Kidney (tissue), 14 donors: Measurements from ENCODE around the gene NINJ1. TPM values are rescaled to one million over a fixed set of nuclear protein-coding genes. Genes with fewer than 3 reads are reported as not detected.

Experiments
- DNase-seq, 5 donors: peaks; one replicate each; pipeline ENCODE4 v3.0.0-alpha.2; 2013 to 2020
- FAIRE-seq: peaks from 2 replicates; lab custom pipeline; 2012; peaks lifted over from hg19 to GRCh38; lab: Jason Lieb, UNC
- H3K27ac ChIP-seq, 2 donors: one replicate each; pipeline ENCODE4 v1.7.0; 2013; ENCODE audit warnings: low read depth in 2 of 2, low read length in 2 of 2, inconsistent platforms in 1 of 2
- H3K27me3 ChIP-seq: one replicate; pipeline ENCODE4 v1.7.1; 2013; ENCODE audit warnings: low read length, inconsistent platforms; ENCODE audit not compliant: control insufficient read depth, insufficient read depth
- H3K36me3 ChIP-seq, 3 donors: one replicate each; pipeline versions ENCODE4 v1.7.0 to v1.7.1; 2013; ENCODE audit warnings: low read length in 3 of 3, control low read depth in 1 of 3, inconsistent platforms in 1 of 3; ENCODE audit not compliant: insufficient read depth in 3 of 3, control insufficient read depth in 2 of 3
- H3K4me1 ChIP-seq, 3 donors: one replicate each; pipeline versions ENCODE4 v1.7.0 to v1.7.1; 2013; ENCODE audit warnings: low read length in 3 of 3, inconsistent platforms in 1 of 3, low read depth in 1 of 3; ENCODE audit not compliant: control insufficient read depth in 2 of 3, insufficient read depth in 2 of 3
- H3K4me3 ChIP-seq, 3 donors: one replicate each; pipeline versions ENCODE4 v1.7.0 to v1.8.1; 2013; ENCODE audit warnings: low read length in 3 of 3, control low read depth in 1 of 3, inconsistent platforms in 1 of 3
- H3K9ac ChIP-seq, 3 donors: one replicate each; pipeline versions ENCODE4 v1.7.0 to v1.7.1; 2013; ENCODE audit warnings: low read length in 3 of 3, control low read depth in 1 of 3, inconsistent platforms in 1 of 3
- H3K9me3 ChIP-seq, 3 donors: one replicate each; pipeline versions ENCODE4 v1.7.0 to v1.7.1; 2013; ENCODE audit warnings: low read length in 3 of 3, control low read depth in 1 of 3, inconsistent platforms in 1 of 3; ENCODE audit not compliant: control insufficient read depth in 2 of 3, insufficient read depth in 1 of 3
- intact Hi-C: fragments of 100-400 bp; cut with DNase I; formaldehyde crosslinking; loops from one replicate; pipeline ENCODE4 v1.11.1; 2022
- polyA plus RNA-seq: library from polyadenylated mRNA; stranded (reverse); fragments of 350-450 nt; fragmentation: Illumina TruSeq; extraction: RNeasy Lipid Tissue Mini Kit (QIAGEN cat#74804); gene quantifications from one replicate; pipeline ENCODE4 v1.2.3, GENCODE V29; 2014; ENCODE audit warnings: low read depth, low replicate concordance; ENCODE audit not compliant: insufficient read depth
- total RNA-seq: library from RNA; stranded (reverse); fragmentation: NEBNext Ultra II Directional; extraction: Animal tissue kit (Norgen Biotek cat#: 25700); gene quantifications from one replicate; pipeline ENCODE4 v1.2.1, GENCODE V29; 2021
- TF ChIP-seq, protein P1 (sequence below): IDR thresholded peaks from 3 replicates; pipeline ENCODE4 v1.5.1; 2012; ENCODE audit warnings: mild to moderate bottlenecking, moderate library complexity, borderline replicate concordance; ENCODE audit not compliant: insufficient read depth; ENCODE audit errors: extremely low read depth
- donor health status: control.
- donor health status: control.
- donor health status: control.
- donor health status: control.
- donor health status: control.
- donor health status: DM: yes; HTN: yes; CAD: no.
- donor health status: Normal renal cell carcinoma (clear cell type).

NINJ1 gene
- total and polyA plus RNA-seq, 2 donors from 2014 or later, result 56.3 to 149 TPM

DNA sequence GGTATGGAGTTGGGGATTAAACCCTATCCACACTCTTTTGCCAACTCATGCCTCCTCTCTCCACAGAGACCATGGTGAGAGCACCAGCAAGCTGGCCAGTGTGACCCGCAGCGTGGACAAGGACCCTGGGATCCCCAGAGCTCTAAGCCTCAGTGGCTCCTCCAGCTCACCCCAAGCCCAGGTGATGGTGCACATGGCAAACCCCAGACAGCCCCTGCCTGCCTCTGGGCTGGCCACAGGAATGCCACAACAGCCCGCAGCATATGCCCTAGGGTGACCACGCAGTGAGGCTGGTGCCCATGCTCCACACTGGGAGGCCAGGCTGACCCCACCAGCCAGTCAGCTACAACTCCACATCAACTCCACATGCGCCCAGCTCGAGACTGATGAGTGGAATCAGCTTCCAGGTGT lies 49.6 kb downstream of the NINJ1 start:
- Histone ChIP-seq H3K27ac (no peak overlapping the region), H3K36me3 (no peaks in the 10 kb centered on the region), H3K9ac (no peak overlapping the region), H3K4me1 (no peaks in the 10 kb centered on the region), H3K9me3 (no peaks in the 10 kb centered on the region), H3K4me3 (no peak overlapping the region), H3K27me3 (no peaks in the 10 kb centered on the region)
- intact Hi-C loops, result no loop called here
- peak in 3 of 5 donors; percentile 8 to 60 (median 22) for DNase-seq
- TF ChIP-seq, protein P1, sequence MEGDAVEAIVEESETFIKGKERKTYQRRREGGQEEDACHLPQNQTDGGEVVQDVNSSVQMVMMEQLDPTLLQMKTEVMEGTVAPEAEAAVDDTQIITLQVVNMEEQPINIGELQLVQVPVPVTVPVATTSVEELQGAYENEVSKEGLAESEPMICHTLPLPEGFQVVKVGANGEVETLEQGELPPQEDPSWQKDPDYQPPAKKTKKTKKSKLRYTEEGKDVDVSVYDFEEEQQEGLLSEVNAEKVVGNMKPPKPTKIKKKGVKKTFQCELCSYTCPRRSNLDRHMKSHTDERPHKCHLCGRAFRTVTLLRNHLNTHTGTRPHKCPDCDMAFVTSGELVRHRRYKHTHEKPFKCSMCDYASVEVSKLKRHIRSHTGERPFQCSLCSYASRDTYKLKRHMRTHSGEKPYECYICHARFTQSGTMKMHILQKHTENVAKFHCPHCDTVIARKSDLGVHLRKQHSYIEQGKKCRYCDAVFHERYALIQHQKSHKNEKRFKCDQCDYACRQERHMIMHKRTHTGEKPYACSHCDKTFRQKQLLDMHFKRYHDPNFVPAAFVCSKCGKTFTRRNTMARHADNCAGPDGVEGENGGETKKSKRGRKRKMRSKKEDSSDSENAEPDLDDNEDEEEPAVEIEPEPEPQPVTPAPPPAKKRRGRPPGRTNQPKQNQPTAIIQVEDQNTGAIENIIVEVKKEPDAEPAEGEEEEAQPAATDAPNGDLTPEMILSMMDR, result no peak
- no peak for FAIRE-seq

GRCh38 chr9:93083592-93084470 lies 50.2 kb downstream of the NINJ1 start:
- Histone ChIP-seq H3K4me3 (no peak overlapping the region), H3K9me3 (no peaks in the 10 kb centered on the region), H3K27me3 (no peaks in the 10 kb centered on the region), H3K9ac (no peak overlapping the region), H3K27ac (no peak overlapping the region), H3K36me3 (no peaks in the 10 kb centered on the region), H3K4me1 (no peaks in the 10 kb centered on the region)
- peak in 2 of 5 donors; percentile 36 to 58 for DNase-seq
- no peak for FAIRE-seq
- TF ChIP-seq, protein P1, result no peak
- intact Hi-C loops, result no loop called here

GRCh38 chr9:93082841-93083411 lies 51.1 kb downstream of the NINJ1 start:
- FAIRE-seq (no peak), DNase-seq (peak in 3 of 5 donors; percentile 11 to 47 (median 41))
- TF ChIP-seq, protein P1, result no peak
- H3K36me3 ChIP-seq, result no peaks in the 10 kb centered on the region
- H3K9me3 ChIP-seq, result no peaks in the 10 kb centered on the region
- H3K9ac ChIP-seq, result no peak overlapping the region
- intact Hi-C loops, result no loop called here
- H3K4me3 ChIP-seq, result no peak overlapping the region
- no peak overlapping the region for H3K27ac ChIP-seq
- H3K27me3 ChIP-seq, result no peaks in the 10 kb centered on the region
- no peaks in the 10 kb centered on the region for H3K4me1 ChIP-seq
